MCF 10A (cell line): Measurements from ENCODE around the gene IL15RA. TPM values are rescaled to one million over a fixed set of nuclear protein-coding genes. Genes with fewer than 3 reads are reported as not detected.

Experiments
- BruUV-seq: library from RNA; stranded (reverse); fragments of 400-500 nt; replicated peaks from 2 replicates; lab custom pipeline; 2021; lab: Mats Ljungman, UMichigan
- CTCF ChIA-PET: fragments of 300-600 bp; sonication (Branson Sonifier 250); formaldehyde crosslinking; extraction: SDS; loops from one replicate; lab custom pipeline; 2021; ENCODE audit warnings: antibody characterized with exemption, inconsistent platforms; lab: Yijun Ruan, JAX
- POLR2A ChIA-PET: fragments of 300-600, 350-650 bp; sonication (Branson Sonifier 250); formaldehyde crosslinking; extraction: SDS; loops from one replicate; lab custom pipeline; 2020; ENCODE audit warnings: antibody characterized with exemption, inconsistent platforms; lab: Yijun Ruan, JAX
- DNase-seq: peaks from one replicate; pipeline ENCODE4 v3.0.0-alpha.2; 2018; ENCODE audit not compliant: unreplicated experiment
- H3K27ac Mint-ChIP-seq: one replicate; pipeline ENCODE4 v1.8.0; 2022; ENCODE audit warnings: mild to moderate bottlenecking, low read depth, mixed read lengths; ENCODE audit not compliant: unreplicated experiment
- H3K27me3 Mint-ChIP-seq: one replicate; pipeline ENCODE4 v1.8.0; 2022; ENCODE audit warnings: mixed read lengths; ENCODE audit not compliant: insufficient read depth, unreplicated experiment
- H3K36me3 Mint-ChIP-seq: one replicate; pipeline ENCODE4 v1.8.0; 2022; ENCODE audit warnings: mild to moderate bottlenecking, moderate library complexity, mixed read lengths; ENCODE audit not compliant: insufficient read depth, unreplicated experiment
- H3K4me1 Mint-ChIP-seq: one replicate; pipeline ENCODE4 v1.8.0; 2022; ENCODE audit warnings: mixed read lengths; ENCODE audit not compliant: insufficient read depth, unreplicated experiment
- H3K4me3 Mint-ChIP-seq: one replicate; pipeline ENCODE4 v1.8.0; 2022; ENCODE audit warnings: mild to moderate bottlenecking, moderate library complexity, mixed read lengths; ENCODE audit not compliant: unreplicated experiment
- H3K9me3 Mint-ChIP-seq: one replicate; pipeline ENCODE4 v1.8.0; 2022; ENCODE audit warnings: mixed read lengths; ENCODE audit not compliant: unreplicated experiment
- CTCF ChIP-seq: fragments of 200-600 bp; IDR thresholded peaks from one replicate; pipeline ENCODE4 v1.8.0; 2022; ENCODE audit warnings: antibody characterized with exemption, mild to moderate bottlenecking; ENCODE audit not compliant: unreplicated experiment
- intact Hi-C: fragments of 100-400 bp; cut with micrococcal nuclease; formaldehyde crosslinking; loops from 2 replicates; pipeline ENCODE4 v1.14.1; 2022
- total RNA-seq: library from RNA; stranded (reverse); gene quantifications from 2 replicates; pipeline ENCODE4 v1.2.3, GENCODE V29; 2022

Gene IL15RA
- total RNA-seq, 1 experiment from 2014 or later = 6.0 TPM

GRCh38 chr10:5991708-5992107, 14.4 kb upstream of the IL15RA start:
- no peak for TF ChIP-seq CTCF
- Mint-ChIP-seq H3K36me3 (no peaks in the 10 kb centered on the region), H3K4me3 (no peak overlapping the region), H3K9me3 (peaks cover 10% of the 10 kb centered on the region), H3K27me3 (no peaks in the 10 kb centered on the region), H3K27ac (no peak overlapping the region), H3K4me1 (no peaks in the 10 kb centered on the region)
- DNase-seq = no peak
- CTCF ChIA-PET = no interaction called here
- BruUV-seq = no TSS peak
- POLR2A ChIA-PET = no interaction called here
- intact Hi-C loops = no loop called here

DNA sequence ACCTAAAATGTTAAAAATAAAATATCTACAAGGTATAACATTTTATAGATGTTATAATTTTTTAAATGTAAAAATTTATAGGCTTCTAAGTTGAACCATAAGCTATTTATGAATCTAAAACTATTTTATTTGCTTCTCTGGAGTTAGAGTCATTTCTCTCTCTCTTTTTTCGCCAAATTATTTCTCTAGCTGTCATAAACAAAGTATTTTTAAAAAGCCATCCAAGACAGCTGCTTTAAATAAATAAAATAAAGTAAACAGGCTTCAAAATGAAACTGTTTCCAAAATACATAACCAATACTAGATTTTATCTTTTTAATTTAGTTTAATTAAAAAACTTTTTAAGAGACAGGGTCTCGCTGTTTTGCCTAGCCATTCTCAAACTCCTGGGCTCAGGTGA, 12.4 kb upstream of the IL15RA start:
- no TSS peak for BruUV-seq
- no peak for TF ChIP-seq CTCF
- H3K4me3 Mint-ChIP-seq = no peak overlapping the region
- H3K36me3 Mint-ChIP-seq = no peaks in the 10 kb centered on the region
- H3K4me1 Mint-ChIP-seq = peaks cover 6% of the 10 kb centered on the region
- intact Hi-C loops = no loop called here
- peaks cover 10% of the 10 kb centered on the region for H3K9me3 Mint-ChIP-seq
- CTCF ChIA-PET = interaction anchor here (0.6 kb wide), 1 partner anchor 14 kb away, joined by 3 read pairs; no protein-coding TSS in a partner anchor
- no peak overlapping the region for H3K27ac Mint-ChIP-seq
- DNase-seq = no peak
- POLR2A ChIA-PET = no interaction called here
- no peaks in the 10 kb centered on the region for H3K27me3 Mint-ChIP-seq

DNA sequence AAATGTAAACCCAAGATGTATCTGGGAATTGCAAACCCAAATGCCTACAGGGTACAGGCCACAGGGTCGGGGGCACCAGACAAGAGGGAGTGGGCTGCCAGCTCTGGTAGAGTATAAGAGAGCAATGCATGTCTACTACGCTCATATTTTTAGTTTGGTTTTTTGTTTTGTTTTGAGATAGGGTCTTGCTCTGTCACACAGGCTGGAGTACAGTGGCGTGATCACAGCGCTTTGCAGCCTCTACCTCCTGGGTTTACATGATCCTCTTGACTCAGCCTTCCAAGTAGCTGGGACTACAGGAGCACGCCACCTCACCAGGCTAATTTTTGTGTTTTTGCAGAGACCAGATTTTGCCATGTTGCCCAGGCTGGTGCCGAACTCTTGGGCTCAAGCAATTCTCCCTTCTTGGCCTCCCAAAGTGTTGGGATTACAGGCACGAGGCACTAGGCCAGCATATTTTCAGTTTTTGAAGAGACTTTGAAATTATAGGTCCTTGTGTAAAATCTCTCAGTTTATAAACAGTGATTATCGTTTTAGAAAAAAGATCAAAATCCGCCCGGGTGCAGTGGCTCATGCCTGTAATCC, 11.1 kb upstream of the IL15RA start:
- ChIA-PET POLR2A (no interaction called here), CTCF (interaction anchor here (0.6 kb wide), 2 partner anchors 13 to 136 kb away, joined by 3 to 4 read pairs; no protein-coding TSS in a partner anchor)
- intact Hi-C loops = no loop called here
- TF ChIP-seq CTCF = no peak
- Mint-ChIP-seq H3K4me1 (peaks cover 6% of the 10 kb centered on the region), H3K27ac (no peak overlapping the region), H3K36me3 (no peaks in the 10 kb centered on the region), H3K4me3 (no peak overlapping the region), H3K9me3 (peaks cover 10% of the 10 kb centered on the region), H3K27me3 (peaks cover 9% of the 10 kb centered on the region)
- no TSS peak for BruUV-seq
- no peak for DNase-seq

DNA sequence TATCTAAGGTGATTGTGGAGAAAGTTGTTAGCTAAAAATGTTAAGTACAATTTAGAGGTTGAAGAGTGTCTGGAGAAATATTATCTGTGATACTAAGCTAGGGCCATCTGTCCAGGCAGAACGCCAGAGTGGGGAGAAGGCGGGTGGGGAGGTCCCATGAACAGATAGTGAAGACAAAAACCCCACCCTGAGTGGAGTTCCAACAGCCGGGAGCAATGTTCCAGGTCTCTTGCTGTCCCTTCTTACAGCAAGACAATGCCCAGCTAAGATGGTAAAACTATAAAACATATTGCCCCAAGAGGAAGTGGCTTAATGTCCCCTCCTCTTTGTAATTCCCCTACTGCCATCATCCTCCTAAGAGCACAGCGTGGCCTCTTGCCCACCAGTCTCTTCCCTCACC, 10.4 kb upstream of the IL15RA start:
- Mint-ChIP-seq H3K27ac (no peak overlapping the region), H3K27me3 (peaks cover 11% of the 10 kb centered on the region), H3K4me3 (no peak overlapping the region), H3K4me1 (peaks cover 6% of the 10 kb centered on the region), H3K9me3 (peaks cover 10% of the 10 kb centered on the region), H3K36me3 (no peaks in the 10 kb centered on the region)
- CTCF ChIA-PET = interaction anchor here (0.6 kb wide), 2 partner anchors 14 to 135 kb away, joined by 3 to 4 read pairs; no protein-coding TSS in a partner anchor
- intact Hi-C loops = no loop called here
- TF ChIP-seq CTCF = no peak
- BruUV-seq = no TSS peak
- POLR2A ChIA-PET = no interaction called here
- DNase-seq = no peak
